ENCODE measurements around the gene AHCY. TPM values are rescaled to one million over a fixed set of nuclear protein-coding genes. Genes with fewer than 3 reads are reported as not detected.

Gene AHCY
- total RNA-seq, 1 experiment from 2014 or later, result 265 TPM

DNA sequence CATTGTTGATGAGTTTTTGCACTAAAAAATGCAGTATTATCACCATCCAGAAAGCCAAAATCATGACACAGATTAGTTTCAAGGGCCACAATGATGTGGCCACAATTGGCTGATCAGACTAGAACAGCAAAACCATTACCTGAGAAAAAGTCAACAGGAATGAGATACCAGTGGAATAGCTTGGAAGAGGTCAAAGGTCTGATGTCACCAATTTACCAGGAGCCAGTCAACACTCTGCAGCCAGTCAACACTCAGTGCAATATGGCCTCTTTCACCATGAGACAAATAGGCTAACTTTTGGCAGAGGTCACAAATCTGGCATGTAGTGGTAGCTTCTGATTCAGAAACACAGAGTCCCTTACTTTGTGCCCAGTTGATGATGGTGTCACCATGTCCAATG lies 69.5 kb downstream of the AHCY start:
- H3K36me3 ChIP-seq (ENCODE audit: low read depth, low read length), result no peaks in the 10 kb centered on the region
- TF ChIP-seq EZH2 (IDR thresholded peaks at IDR 0.05; ENCODE audit: low read length, unreplicated experiment) (no peak), EZH2phosphoT487 (IDR thresholded peaks at IDR 0.05; ENCODE audit: borderline replicate concordance, low read length) (no peak)
- TF ChIP-seq, protein P1, sequence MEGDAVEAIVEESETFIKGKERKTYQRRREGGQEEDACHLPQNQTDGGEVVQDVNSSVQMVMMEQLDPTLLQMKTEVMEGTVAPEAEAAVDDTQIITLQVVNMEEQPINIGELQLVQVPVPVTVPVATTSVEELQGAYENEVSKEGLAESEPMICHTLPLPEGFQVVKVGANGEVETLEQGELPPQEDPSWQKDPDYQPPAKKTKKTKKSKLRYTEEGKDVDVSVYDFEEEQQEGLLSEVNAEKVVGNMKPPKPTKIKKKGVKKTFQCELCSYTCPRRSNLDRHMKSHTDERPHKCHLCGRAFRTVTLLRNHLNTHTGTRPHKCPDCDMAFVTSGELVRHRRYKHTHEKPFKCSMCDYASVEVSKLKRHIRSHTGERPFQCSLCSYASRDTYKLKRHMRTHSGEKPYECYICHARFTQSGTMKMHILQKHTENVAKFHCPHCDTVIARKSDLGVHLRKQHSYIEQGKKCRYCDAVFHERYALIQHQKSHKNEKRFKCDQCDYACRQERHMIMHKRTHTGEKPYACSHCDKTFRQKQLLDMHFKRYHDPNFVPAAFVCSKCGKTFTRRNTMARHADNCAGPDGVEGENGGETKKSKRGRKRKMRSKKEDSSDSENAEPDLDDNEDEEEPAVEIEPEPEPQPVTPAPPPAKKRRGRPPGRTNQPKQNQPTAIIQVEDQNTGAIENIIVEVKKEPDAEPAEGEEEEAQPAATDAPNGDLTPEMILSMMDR (conservative IDR thresholded peaks at IDR 0.05; ENCODE audit: low read depth, low read length), result no peak
- no peaks in the 10 kb centered on the region for H3K79me2 ChIP-seq (ENCODE audit: low read length)
- BruUV-seq (replicated peaks), result no TSS peak
- H3K9me2 ChIP-seq (replicated peaks; ENCODE audit: low read length), result no peaks in the 10 kb centered on the region
- no peaks in the 10 kb centered on the region for H3F3A ChIP-seq (ENCODE audit: low read length, unreplicated experiment)
- H4K20me1 ChIP-seq (ENCODE audit: low read length), result no peaks in the 10 kb centered on the region
- ChIA-PET POLR2A (ENCODE audit: unreplicated experiment) (no interaction called here), CTCF (no interaction called here)
- intact Hi-C loops (cut with micrococcal nuclease), result no loop called here
- H3K27me3 ChIP-seq (ENCODE audit: low read length), result 0 out of 2 replicates have a peak, but pooled peaks cover 5% of the 10 kb centered on the region
- no peak overlapping the region for H3K4me2 ChIP-seq (ENCODE audit: low read length)
- no peaks in the 10 kb centered on the region for H3K4me1 ChIP-seq (ENCODE audit: insufficient read depth, low read length)
- no peak overlapping the region for H3K27ac ChIP-seq (ENCODE audit: low read length)
- no peak overlapping the region for H3K9ac ChIP-seq (ENCODE audit: low read length)
- no peak for DNase-seq
- H3K4me3 ChIP-seq (ENCODE audit: low read length), result no peak overlapping the region
- H2AFZ ChIP-seq (ENCODE audit: low read length), result no peak overlapping the region
- H3K9me3 ChIP-seq (ENCODE audit: low read length), result 0 out of 2 replicates have a peak, but pooled peaks cover 3% of the 10 kb centered on the region
- ATAC-seq, result no peak

DNA sequence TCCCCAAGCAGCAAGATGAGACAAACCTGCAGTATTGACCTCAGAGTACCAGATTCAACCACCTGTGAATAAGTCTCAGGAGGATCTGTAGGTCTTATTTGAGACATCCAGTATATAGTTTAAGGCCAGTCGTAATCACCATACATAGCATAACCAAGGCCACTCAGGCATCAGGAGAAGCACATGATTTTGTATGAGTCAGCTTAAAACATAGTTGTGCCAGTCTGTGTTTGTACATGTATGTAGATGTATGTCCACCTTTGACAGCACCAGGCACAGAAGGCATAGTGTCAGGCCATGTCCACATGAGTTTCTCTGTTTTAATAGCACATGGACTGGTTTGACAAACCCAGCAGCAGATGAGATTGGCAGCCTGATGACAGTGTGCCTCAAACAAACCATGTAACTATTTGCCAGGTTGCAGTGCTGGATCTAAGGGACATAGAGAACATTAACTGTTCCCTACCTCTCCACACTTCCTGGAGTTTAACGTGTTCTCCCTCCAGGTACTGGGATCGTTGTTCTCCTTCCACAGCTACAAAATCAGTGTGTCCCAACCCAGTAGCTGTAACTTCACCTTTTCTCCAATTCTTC lies 70.6 kb downstream of the AHCY start:
- no peaks in the 10 kb centered on the region for H3K27me3 ChIP-seq (ENCODE audit: low read length)
- no peaks in the 10 kb centered on the region for H3K79me2 ChIP-seq (ENCODE audit: low read length)
- no peak overlapping the region for H3K4me2 ChIP-seq (ENCODE audit: low read length)
- ChIA-PET CTCF (no interaction called here), POLR2A (ENCODE audit: unreplicated experiment) (interaction anchor here (0.6 kb wide), 1 partner anchor 16 kb away, joined by 6 read pairs; no protein-coding TSS in a partner anchor)
- no peak overlapping the region for H3K27ac ChIP-seq (ENCODE audit: low read length)
- H3F3A ChIP-seq (ENCODE audit: low read length, unreplicated experiment), result no peaks in the 10 kb centered on the region
- H3K36me3 ChIP-seq (ENCODE audit: low read depth, low read length), result no peaks in the 10 kb centered on the region
- TF ChIP-seq, protein P1 (conservative IDR thresholded peaks at IDR 0.05; ENCODE audit: low read depth, low read length), result no peak
- TF ChIP-seq EZH2 (IDR thresholded peaks at IDR 0.05; ENCODE audit: low read length, unreplicated experiment), result no peak
- no peak for TF ChIP-seq EZH2phosphoT487 (IDR thresholded peaks at IDR 0.05; ENCODE audit: borderline replicate concordance, low read length)
- no peaks in the 10 kb centered on the region for H3K9me3 ChIP-seq (ENCODE audit: low read length)
- intact Hi-C loops (cut with micrococcal nuclease), result no loop called here
- H3K9ac ChIP-seq (ENCODE audit: low read length), result no peak overlapping the region
- no TSS peak for BruUV-seq (replicated peaks)
- no peak overlapping the region for H3K4me3 ChIP-seq (ENCODE audit: low read length)
- ATAC-seq (no peak), DNase-seq (no peak)
- no peaks in the 10 kb centered on the region for H3K4me1 ChIP-seq (ENCODE audit: insufficient read depth, low read length)
- no peaks in the 10 kb centered on the region for H4K20me1 ChIP-seq (ENCODE audit: low read length)
- H3K9me2 ChIP-seq (replicated peaks; ENCODE audit: low read length), result no peaks in the 10 kb centered on the region
- no peak overlapping the region for H2AFZ ChIP-seq (ENCODE audit: low read length)

DNA sequence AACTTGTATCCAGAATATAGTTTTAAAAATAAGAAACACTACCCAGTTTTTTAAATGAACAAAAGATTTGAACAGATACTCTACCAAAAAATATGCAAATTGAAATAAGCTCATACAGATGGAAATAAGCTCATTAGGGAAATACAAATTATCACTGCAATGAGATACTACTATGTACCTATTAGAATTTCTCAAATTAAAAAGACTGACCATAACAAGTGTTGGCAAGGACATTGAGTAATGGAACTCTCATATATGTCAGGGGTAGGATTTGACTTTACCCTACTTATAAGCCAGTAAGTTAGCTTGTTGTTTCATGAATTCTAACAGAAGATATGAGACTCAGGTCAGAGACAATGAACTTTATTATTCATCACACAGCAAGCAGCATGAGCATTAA lies 71.5 kb downstream of the AHCY start:
- no TSS peak for BruUV-seq (replicated peaks)
- Histone ChIP-seq H3F3A (ENCODE audit: low read length, unreplicated experiment) (no peaks in the 10 kb centered on the region), H3K4me3 (ENCODE audit: low read length) (no peak overlapping the region), H4K20me1 (ENCODE audit: low read length) (no peaks in the 10 kb centered on the region), H3K4me2 (ENCODE audit: low read length) (no peak overlapping the region), H3K9me3 (ENCODE audit: low read length) (no peaks in the 10 kb centered on the region), H3K36me3 (ENCODE audit: low read depth, low read length) (no peaks in the 10 kb centered on the region), H3K9me2 (replicated peaks; ENCODE audit: low read length) (no peaks in the 10 kb centered on the region), H3K4me1 (ENCODE audit: insufficient read depth, low read length) (no peaks in the 10 kb centered on the region), H3K27ac (ENCODE audit: low read length) (no peak overlapping the region), H3K79me2 (ENCODE audit: low read length) (no peaks in the 10 kb centered on the region), H3K9ac (ENCODE audit: low read length) (no peak overlapping the region), H3K27me3 (ENCODE audit: low read length) (no peaks in the 10 kb centered on the region), H2AFZ (ENCODE audit: low read length) (no peak overlapping the region)
- ATAC-seq (no peak), DNase-seq (no peak)
- intact Hi-C loops (cut with micrococcal nuclease), result no loop called here
- ChIA-PET CTCF (no interaction called here), POLR2A (ENCODE audit: unreplicated experiment) (no interaction called here)
- TF ChIP-seq EZH2 (IDR thresholded peaks at IDR 0.05; ENCODE audit: low read length, unreplicated experiment) (no peak), EZH2phosphoT487 (IDR thresholded peaks at IDR 0.05; ENCODE audit: borderline replicate concordance, low read length) (no peak)
- TF ChIP-seq, protein P1 (conservative IDR thresholded peaks at IDR 0.05; ENCODE audit: low read depth, low read length), result no peak

All from PC-3 (cell line).